T-helper 1 cell treated with Interleukin-12 subunit alpha and Interleukin-12 subunit beta and Interleukin-4 antibody, amounts not matched to agents 30 μg/mL and 1 μg/mL, for 36 hours (primary cell): Measurements from ENCODE around the gene SSC5D.

Experiments used
- H3K27ac Mint-ChIP-seq: one replicate; pipeline ENCODE4 v1.8.0; 2021; ENCODE audit warnings: mild to moderate bottlenecking, mixed read lengths
- H3K27me3 Mint-ChIP-seq: one replicate; pipeline ENCODE4 v1.8.0; 2021; ENCODE audit warnings: low read depth, mixed read lengths
- H3K36me3 Mint-ChIP-seq: one replicate; pipeline ENCODE4 v1.8.0; 2021; ENCODE audit warnings: low read depth, mixed read lengths
- H3K4me1 Mint-ChIP-seq: one replicate; pipeline ENCODE4 v1.8.0; 2021; ENCODE audit warnings: low read depth, mixed read lengths
- H3K4me3 Mint-ChIP-seq: one replicate; pipeline ENCODE4 v1.8.0; 2021; ENCODE audit warnings: mild to moderate bottlenecking, moderate library complexity, mixed read lengths
- H3K9me3 Mint-ChIP-seq: one replicate; pipeline ENCODE4 v1.8.0; 2021; ENCODE audit warnings: mixed read lengths

Gene SSC5D

GRCh38 chr19:55552620-55553019, 64.4 kb downstream of the SSC5D start:
- no peak overlapping the region for H3K4me3 Mint-ChIP-seq
- H3K9me3 Mint-ChIP-seq, result no peaks in the 10 kb centered on the region
- H3K27me3 Mint-ChIP-seq, result peaks cover 5% of the 10 kb centered on the region
- H3K4me1 Mint-ChIP-seq, result peaks cover 3% of the 10 kb centered on the region
- no peaks in the 10 kb centered on the region for H3K36me3 Mint-ChIP-seq
- no peak overlapping the region for H3K27ac Mint-ChIP-seq

GRCh38 chr19:55553217-55554182, 65.3 kb downstream of the SSC5D start:
- Mint-ChIP-seq H3K36me3 (no peaks in the 10 kb centered on the region), H3K27me3 (no peaks in the 10 kb centered on the region), H3K4me3 (no peak overlapping the region), H3K9me3 (no peaks in the 10 kb centered on the region), H3K4me1 (peaks cover 3% of the 10 kb centered on the region), H3K27ac (no peak overlapping the region)

GRCh38 chr19:55554302-55554701, 66.1 kb downstream of the SSC5D start:
- no peak overlapping the region for H3K4me3 Mint-ChIP-seq
- H3K36me3 Mint-ChIP-seq, result no peaks in the 10 kb centered on the region
- H3K27me3 Mint-ChIP-seq, result no peaks in the 10 kb centered on the region
- no peaks in the 10 kb centered on the region for H3K9me3 Mint-ChIP-seq
- H3K4me1 Mint-ChIP-seq, result peaks cover 3% of the 10 kb centered on the region
- H3K27ac Mint-ChIP-seq, result no peak overlapping the region

GRCh38 chr19:55554741-55555152, 66.5 kb downstream of the SSC5D start:
- H3K27ac Mint-ChIP-seq, result no peak overlapping the region
- H3K4me1 Mint-ChIP-seq, result peaks cover 3% of the 10 kb centered on the region
- no peaks in the 10 kb centered on the region for H3K27me3 Mint-ChIP-seq
- H3K36me3 Mint-ChIP-seq, result no peaks in the 10 kb centered on the region
- no peaks in the 10 kb centered on the region for H3K9me3 Mint-ChIP-seq
- no peak overlapping the region for H3K4me3 Mint-ChIP-seq

GRCh38 chr19:55559684-55560083, 71.4 kb downstream of the SSC5D start:
- H3K27ac Mint-ChIP-seq, result no peak overlapping the region
- no peaks in the 10 kb centered on the region for H3K4me1 Mint-ChIP-seq
- H3K4me3 Mint-ChIP-seq, result no peak overlapping the region
- peaks cover 9% of the 10 kb centered on the region for H3K27me3 Mint-ChIP-seq
- no peaks in the 10 kb centered on the region for H3K36me3 Mint-ChIP-seq
- H3K9me3 Mint-ChIP-seq, result peaks cover 5% of the 10 kb centered on the region

GRCh38 chr19:55563261-55563690, 75.0 kb downstream of the SSC5D start:
- H3K27ac Mint-ChIP-seq, result no peak overlapping the region
- H3K9me3 Mint-ChIP-seq, result peaks cover 5% of the 10 kb centered on the region
- H3K36me3 Mint-ChIP-seq, result no peaks in the 10 kb centered on the region
- peaks cover 9% of the 10 kb centered on the region for H3K27me3 Mint-ChIP-seq
- no peaks in the 10 kb centered on the region for H3K4me1 Mint-ChIP-seq
- no peak overlapping the region for H3K4me3 Mint-ChIP-seq

- no peak overlapping the region for H3K4me3 Mint-ChIP-seq
- H3K27ac Mint-ChIP-seq, result no peak overlapping the region
- H3K27me3 Mint-ChIP-seq, result no peaks in the 10 kb centered on the region
- H3K36me3 Mint-ChIP-seq, result no peaks in the 10 kb centered on the region
- H3K4me1 Mint-ChIP-seq, result no peaks in the 10 kb centered on the region
- no peaks in the 10 kb centered on the region for H3K9me3 Mint-ChIP-seq
Observed at GRCh38 chr19:55566823-55567222, 78.6 kb downstream of the SSC5D start.

- H3K4me3 Mint-ChIP-seq, result no peak overlapping the region
- no peaks in the 10 kb centered on the region for H3K4me1 Mint-ChIP-seq
- H3K27me3 Mint-ChIP-seq, result no peaks in the 10 kb centered on the region
- no peaks in the 10 kb centered on the region for H3K36me3 Mint-ChIP-seq
- no peaks in the 10 kb centered on the region for H3K9me3 Mint-ChIP-seq
- H3K27ac Mint-ChIP-seq, result no peak overlapping the region
Observed at GRCh38 chr19:55567708-55568328, 79.6 kb downstream of the SSC5D start.
